Activated naive CD8-positive, alpha-beta T cell treated with anti-CD3 and anti-CD28 coated beads, Interleukin-2, amount 50 U/mL, for 16 hours (primary cell): ENCODE data around the gene CTRL.
A peak's percentile ranks its signal among the peaks of the same experiment; 100 is the strongest.
"Not testable (repeated sequence)": the region's sequence is repeated elsewhere in the genome, so short reads cannot be mapped to it uniquely, and the experiment has no call there.

ENCODE experiments used
- DNase-seq: peaks from one replicate; pipeline ENCODE4 v3.0.0-alpha.2; 2020; ENCODE audit warnings: low read depth, low spot score

CTRL gene

GRCh38 chr16:67924140-67924906 is 7.3 kb downstream of the CTRL start:
- no peak for DNase-seq

- DNase-seq, result no peak
Observed at GRCh38 chr16:67923414-67924116, 8.1 kb downstream of the CTRL start.

- DNase-seq, result no peak
Observed at GRCh38 chr16:67922740-67923139, 8.9 kb downstream of the CTRL start.

- no peak for DNase-seq
Observed at GRCh38 chr16:67922221-67922620, 9.4 kb downstream of the CTRL start.

GRCh38 chr16:67919622-67920221 is 11.9 kb downstream of the CTRL start:
- no peak for DNase-seq

- DNase-seq, result no peak
Observed at GRCh38 chr16:67917852-67918236, 13.8 kb downstream of the CTRL start.

GRCh38 chr16:67917140-67917851 is 14.4 kb downstream of the CTRL start:
- DNase-seq, result no peak

- no peak for DNase-seq
Observed at GRCh38 chr16:67915831-67916723, 15.6 kb downstream of the CTRL start.

GRCh38 chr16:67915496-67915769 is 16.2 kb downstream of the CTRL start:
- DNase-seq, result not testable (repeated sequence)

GRCh38 chr16:67914758-67915495 is 16.7 kb downstream of the CTRL start:
- DNase-seq, result no peak

- DNase-seq, result no peak
Observed at GRCh38 chr16:67910158-67910557, 21.5 kb downstream of the CTRL start.

GRCh38 chr16:67909056-67909742 is 22.5 kb downstream of the CTRL start:
- no peak for DNase-seq

GRCh38 chr16:67907397-67908180 is 24.1 kb downstream of the CTRL start:
- DNase-seq, result no peak

GRCh38 chr16:67902831-67903230 is 28.8 kb downstream of the CTRL start:
- no peak for DNase-seq

GRCh38 chr16:67901734-67902133 is 29.9 kb downstream of the CTRL start:
- no peak for DNase-seq

- no peak for DNase-seq
Observed at GRCh38 chr16:67897231-67897630, 34.4 kb downstream of the CTRL start.

GRCh38 chr16:67893743-67894399 is 37.8 kb downstream of the CTRL start:
- no peak for DNase-seq

GRCh38 chr16:67892899-67893742 is 38.5 kb downstream of the CTRL start, which contains the start of gene PSKH1:
TSS of gene PSKH1 (plus strand) at chr16:67893254. CDS start at chr16:67908750, 15,496 bp downstream.
- peak; percentile 88 for DNase-seq
